UCSD-AML1 (cell line): ENCODE results near the gene INSR.

Source experiments
- DNase-seq: peaks from one replicate; lab custom pipeline; 2025; ENCODE audit not compliant: unreplicated experiment; lab: John Stamatoyannopoulos, UW

The INSR gene

GRCh38 chr19:7295912-7296536, 1.8 kb upstream of the INSR start:
- no peak for DNase-seq

GRCh38 chr19:7294558-7295212, 471 bp upstream of the INSR start:
- peak; percentile 52 for DNase-seq

GRCh38 chr19:7292950-7293761, 1.1 kb downstream of the INSR start:
- DNase-seq: no peak

DNA sequence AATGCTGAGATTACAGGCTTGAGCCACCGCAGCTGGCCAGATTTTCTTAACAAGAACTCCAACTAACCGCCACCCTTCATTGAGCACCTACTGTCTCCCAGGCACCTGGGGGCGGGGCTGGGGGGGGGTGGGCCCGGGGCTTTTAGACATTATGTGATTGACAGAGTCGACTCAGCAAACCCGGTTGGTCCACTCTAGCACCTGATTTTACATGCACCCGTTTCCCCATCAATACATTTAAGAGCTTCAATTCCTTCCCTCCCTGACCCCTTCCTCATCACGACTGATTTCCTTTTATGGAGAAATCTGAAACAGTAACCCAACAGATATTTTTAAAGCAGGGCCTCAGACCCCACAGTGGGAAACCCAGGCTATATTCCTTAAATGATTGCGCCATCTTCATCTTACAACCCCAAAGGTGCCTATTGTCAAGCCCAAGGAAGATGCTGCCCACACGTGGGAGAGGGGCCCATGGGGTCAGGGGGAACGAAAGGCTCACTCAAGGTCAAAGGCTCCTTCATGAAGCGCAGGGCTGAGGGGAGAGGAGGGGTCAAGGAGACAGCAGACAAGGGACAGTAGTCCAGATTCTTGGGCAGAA, 1.8 kb downstream of the INSR start:
- no peak for DNase-seq

- no peak for DNase-seq
Measured at GRCh38 chr19:7288977-7289376, 5.2 kb downstream of the INSR start.

GRCh38 chr19:7288131-7288530, 6.1 kb downstream of the INSR start:
- no peak for DNase-seq

GRCh38 chr19:7287722-7288121, 6.5 kb downstream of the INSR start:
- DNase-seq: no peak

- no peak for DNase-seq
Measured at GRCh38 chr19:7280940-7281666, 13.1 kb downstream of the INSR start.

DNA sequence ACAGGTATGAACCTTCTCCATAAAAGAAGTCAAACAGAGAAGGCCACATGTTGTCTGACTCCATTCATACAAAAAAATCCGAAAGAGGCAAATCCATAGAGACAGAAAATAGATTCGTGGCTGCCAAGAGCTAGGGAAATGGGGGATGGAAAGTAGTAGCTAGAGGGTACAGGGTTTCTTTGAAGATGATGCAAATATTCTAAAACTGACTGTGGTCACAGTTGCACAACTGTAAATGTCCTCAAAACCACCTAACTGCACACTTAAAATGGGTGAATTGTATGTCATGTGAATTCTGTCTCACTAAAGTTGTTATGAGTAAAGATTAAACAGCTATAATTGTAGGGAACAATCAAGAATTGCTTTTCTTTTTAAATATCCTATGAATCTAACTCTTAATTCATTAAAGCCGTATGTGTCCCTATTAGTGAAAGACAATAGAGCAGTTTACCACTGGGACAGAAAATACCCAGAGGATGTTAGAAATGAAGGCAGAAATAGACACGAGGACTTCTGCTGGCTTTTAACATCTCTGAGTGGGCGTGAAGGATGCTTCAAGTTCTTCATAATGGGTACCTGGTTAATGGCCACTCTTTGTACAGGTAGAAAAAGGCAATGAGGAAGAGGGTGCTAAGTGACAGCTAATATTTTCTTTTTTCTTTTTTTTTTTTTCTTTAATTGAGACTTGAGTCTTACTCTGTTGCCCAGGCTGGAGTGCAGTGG, 21.2 kb downstream of the INSR start:
- no peak for DNase-seq

DNA sequence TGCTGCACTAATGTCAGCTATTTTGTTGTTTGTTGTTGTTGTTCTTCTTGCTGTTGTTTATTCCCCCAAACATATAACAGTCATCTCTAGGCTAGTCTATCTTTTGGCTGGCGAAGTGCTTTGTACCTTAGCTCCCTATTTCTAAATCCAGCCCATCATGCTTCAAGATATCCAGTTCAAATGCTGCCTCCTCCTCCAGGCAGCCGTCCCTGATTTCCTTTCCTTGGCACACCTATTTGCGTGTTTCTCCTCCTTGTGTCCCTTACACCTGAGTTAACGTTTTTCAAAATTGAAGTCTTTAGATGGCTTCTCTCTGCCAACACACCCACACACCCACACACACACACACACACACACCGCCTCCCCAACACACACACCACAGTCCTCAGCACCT, 25.5 kb downstream of the INSR start:
- no peak for DNase-seq

DNA sequence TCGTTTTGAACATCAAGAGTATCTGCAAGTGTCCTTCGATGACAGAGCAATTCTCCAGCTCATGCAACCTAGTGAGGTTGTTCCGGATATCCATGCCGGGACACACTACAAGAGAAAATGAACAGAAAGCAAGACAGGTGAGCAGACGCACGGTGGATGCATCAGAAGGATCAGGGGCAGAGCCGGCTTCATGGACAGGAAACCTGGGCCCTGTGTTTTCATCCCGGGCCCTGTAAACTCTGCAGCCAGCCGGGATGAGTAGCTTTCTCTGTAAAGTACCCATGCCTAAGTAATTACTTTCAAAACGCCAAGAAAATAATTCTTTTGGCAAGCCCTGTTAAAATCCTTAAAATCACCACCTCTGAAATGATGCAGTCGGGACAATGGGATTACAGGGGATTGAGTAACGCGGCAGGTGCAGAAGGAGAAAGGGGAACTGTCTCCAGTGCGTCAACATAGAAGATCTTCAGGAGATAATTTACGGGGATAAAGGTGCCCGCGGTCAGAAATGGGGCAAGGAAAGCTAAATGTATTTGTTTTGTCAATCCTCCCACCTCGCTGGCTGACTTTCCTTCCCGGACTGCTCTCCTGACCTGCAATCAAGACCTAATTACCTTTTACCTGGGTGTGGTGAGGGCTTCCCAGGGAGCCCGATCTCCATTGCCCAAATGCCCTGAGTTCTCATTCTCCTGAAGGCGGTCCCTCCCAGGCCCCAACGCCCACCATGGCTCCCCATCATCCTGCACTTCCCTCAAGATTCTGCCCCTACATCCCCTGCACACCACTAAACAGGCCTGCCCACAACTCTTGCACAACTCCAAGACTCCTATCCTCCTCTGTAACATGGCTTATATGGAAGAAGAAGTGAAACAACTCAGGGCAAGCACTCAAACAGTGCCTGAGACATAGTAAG, 26.2 kb downstream of the INSR start:
- DNase-seq: no peak

- no peak for DNase-seq
Measured at GRCh38 chr19:7266832-7267231, 27.4 kb downstream of the INSR start.

DNA sequence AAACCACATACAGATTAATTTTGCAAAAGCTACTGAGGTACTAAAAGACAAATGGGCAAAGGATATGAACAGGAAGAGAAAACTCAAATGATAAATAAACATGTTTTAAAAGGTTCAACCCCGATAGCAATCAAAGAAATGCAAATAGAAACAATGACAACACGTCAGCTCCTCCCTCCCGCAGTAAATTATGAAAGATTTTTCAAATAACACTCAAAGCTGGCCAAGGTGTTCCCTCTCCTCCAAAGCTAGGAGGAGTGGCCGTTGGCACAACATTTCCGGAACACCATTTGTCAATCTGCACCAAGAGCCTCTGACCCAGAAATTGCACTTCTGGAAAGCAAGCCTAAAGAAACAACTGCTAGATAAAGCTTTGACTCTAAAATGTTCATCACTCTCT, 28.3 kb downstream of the INSR start:
- no peak for DNase-seq

- no peak for DNase-seq
Measured at GRCh38 chr19:7264858-7265257, 29.4 kb downstream of the INSR start.

DNA sequence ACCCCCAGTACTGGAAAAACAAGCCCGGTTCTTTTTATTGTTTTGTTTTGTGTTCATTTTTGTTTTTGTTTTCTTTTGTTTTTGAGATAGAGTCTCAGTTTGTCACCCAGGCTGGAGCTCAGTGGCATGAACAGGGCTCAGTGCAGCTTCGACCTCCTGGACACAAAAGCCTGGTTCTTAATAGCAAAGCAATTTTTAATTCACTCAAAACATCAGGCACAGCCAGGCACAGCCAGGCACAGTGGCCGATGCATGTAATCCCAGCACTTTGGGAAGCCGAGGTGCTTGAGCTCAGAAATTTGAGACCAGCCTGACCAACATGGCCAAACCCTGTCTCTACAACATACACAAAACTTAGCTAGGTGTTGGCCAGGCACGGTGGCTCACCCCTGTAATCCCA, 30.7 kb downstream of the INSR start:
- no peak for DNase-seq

- DNase-seq: no peak
Measured at GRCh38 chr19:7263066-7263465, 31.1 kb downstream of the INSR start.

GRCh38 chr19:7262470-7262869, 31.7 kb downstream of the INSR start:
- no peak for DNase-seq

DNA sequence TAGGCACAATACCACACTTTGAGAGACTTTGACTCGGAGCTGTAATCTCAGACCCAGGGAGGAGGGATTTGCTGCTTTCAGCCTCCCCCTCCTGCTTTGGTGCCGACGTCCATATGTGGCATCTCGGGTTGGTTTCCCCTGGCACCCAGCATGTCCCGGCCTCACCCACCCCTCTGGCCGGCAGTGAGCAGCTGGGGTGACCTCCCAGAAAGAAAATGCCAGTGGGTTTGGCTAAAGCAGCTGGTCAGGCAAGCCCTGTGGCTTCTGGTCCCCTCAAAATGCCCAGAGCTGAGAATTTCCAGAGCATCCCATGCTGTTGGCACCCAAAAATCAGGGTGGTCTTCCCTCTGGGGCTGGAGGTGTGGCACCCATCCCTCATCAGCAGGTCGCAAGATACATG, 34.1 kb downstream of the INSR start:
- DNase-seq: no peak

- DNase-seq: no peak
Measured at GRCh38 chr19:7258840-7259395, 35.3 kb downstream of the INSR start.
